ENCODE data around the gene PLEKHM2.

The PLEKHM2 gene

DNA sequence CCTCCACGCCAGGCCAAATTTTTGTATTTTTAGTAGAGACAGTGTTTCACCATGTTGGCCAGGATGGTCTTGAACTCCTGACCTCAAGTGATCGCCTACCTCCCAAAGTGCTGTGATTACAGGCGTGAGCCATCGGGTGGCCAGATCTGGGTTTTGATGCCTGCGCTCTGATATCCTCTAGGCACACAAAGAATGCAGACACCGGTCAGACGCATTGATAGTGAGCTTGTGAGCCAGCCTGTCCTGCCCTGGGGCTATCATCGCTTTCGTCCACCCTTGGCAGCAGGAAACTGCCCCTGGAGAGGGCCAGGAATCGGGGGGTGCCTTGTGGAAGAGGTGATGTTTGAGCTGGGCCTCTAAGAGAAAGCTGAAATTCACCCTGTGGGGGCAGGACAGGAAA is 78.4 kb downstream of the PLEKHM2 start:
- DNase-seq: no peak

DNA sequence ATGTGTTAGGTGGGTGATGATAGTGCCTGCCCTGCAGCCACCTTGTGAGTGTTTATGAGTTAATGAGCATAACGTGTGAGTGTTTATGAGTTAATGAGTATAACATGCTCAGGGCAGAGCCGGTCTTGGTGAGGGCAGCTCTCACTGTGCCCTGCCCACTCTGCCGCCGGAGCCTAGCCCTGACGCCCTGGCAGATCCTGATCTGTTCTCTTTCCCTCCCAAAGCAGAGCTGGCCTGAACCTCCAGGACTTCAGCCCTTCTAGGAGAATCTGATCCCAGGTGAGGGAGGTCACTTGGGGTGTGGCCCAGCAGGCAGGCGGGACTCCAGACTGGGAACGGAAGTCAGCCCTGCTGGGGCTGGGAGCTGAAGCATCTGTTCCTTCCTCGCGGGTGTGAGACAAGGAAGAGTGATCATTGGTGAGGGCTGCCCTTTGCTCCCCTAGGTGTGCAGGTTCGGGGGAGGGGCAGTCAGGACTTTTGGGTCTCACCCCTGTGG is 80.2 kb downstream of the PLEKHM2 start:
- no peak for DNase-seq

DNA sequence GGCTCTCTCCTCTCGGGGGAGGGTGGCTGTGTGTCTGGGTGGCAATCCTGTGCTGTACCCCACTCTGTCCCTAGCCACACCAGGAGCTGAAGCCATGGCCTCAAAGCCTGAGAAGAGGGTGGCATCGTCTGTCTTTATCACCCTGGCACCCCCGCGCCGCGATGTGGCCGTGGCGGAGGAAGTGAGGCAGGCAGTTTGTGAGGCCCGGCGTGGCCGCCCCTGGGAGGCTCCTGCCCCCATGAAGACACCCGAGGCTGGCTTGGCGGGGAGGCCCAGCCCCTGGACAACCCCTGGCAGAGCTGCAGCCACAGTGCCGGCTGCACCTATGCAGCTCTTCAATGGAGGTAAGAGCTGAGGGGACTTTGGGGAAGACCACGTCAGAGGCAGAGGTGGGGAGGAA is 80.8 kb downstream of the PLEKHM2 start:
- DNase-seq: no peak

DNA sequence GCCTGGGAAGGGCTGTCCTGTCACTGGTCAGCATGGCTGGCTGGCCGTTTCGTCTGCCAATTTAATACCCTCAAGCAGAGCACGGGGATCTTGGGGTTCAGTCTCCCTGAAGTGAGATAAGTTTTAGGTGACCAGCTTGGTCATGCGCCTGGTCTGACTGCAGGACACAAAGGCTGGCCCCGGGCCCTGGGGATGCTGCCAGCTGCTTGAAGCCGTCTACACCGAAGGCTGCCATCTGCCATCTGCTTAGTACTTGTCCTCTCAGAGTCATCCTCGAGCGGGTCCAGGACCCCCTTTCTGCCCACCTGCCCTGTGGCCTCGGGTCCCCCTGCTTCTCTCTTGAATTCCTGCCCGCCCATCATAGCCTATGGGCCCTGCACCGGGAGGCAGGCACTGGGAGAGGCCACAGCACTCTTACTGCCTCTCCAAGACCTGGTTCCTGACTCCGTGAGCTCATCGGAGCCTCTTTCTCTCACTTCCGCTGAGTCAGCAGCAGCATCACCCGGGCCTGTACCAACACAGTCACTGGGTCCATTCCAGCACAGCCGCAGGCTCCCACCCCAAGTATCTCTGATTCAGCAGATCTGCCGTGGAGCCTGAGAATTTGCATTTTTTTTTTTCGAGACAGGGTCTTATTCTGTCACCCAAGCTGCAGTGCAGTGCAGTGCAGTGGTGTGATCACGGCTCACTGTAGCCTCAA is 81.5 kb downstream of the PLEKHM2 start:
- no peak for DNase-seq

DNA sequence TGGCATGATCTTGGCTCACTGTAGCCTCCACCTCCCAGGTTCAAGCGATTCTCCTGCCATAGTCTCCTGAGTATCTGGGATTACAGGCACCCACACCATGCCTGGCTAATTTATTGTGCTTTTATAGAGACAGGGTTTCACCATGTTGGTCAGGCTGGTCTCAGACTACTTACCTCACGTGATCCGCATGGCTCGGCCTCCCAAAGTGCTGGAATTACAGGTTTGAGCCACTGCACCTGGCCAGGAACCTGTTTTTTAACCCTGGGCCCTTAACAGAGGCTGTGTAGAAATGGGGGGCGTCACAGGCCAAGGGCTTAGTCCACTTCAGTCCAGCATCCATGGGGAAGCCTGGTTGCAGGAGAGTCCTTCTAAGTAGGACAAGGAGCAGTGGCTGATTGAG is 83.8 kb downstream of the PLEKHM2 start:
- DNase-seq: no peak

DNA sequence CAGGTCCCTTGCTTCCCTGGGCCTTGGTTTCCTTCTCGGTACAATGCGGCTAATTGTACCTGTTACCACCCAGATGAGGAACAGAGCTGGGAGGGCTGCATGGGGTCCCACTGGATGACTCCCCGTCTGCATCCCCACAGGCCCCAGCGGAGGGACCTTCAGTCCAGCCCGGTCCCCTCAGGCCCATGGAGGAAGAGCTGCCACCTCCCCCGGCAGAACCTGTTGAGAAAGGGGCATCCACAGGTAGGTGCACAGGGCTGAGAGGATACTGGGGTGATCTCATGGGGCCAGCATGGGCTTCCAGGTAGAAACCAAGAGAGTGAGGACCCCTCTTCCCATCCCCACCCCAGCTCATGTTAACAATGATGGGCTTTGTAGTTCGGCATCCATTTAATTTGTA is 84.3 kb downstream of the PLEKHM2 start:
- DNase-seq: no peak

DNA sequence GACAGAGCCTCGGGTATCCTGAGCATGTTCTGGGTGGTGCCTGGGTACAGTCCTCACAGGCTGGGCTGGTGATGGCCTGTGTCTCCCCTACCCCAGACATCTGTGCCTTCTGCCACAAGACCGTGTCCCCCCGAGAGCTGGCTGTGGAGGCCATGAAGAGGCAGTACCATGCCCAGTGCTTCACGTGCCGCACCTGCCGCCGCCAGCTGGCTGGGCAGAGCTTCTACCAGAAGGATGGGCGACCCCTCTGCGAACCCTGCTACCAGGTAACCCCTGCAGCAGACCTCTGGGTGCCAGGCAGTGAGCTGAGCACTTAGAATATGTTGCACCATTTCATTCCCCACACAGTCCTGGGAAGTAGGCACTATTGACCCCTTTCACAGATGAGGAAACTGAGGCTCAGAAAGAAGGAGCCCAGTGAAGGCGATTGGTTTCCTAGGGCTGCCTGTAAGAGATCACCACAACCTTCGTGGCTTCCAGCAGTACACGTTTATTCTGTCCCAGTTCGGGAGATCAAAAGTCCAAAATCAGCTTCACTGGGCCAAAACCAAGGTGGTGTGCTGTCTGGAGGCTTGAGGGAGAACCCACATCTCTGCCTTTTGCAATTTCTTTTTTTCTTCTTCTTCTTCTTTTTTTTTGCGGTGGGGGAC is 86.3 kb downstream of the PLEKHM2 start:
- DNase-seq: no peak

DNA sequence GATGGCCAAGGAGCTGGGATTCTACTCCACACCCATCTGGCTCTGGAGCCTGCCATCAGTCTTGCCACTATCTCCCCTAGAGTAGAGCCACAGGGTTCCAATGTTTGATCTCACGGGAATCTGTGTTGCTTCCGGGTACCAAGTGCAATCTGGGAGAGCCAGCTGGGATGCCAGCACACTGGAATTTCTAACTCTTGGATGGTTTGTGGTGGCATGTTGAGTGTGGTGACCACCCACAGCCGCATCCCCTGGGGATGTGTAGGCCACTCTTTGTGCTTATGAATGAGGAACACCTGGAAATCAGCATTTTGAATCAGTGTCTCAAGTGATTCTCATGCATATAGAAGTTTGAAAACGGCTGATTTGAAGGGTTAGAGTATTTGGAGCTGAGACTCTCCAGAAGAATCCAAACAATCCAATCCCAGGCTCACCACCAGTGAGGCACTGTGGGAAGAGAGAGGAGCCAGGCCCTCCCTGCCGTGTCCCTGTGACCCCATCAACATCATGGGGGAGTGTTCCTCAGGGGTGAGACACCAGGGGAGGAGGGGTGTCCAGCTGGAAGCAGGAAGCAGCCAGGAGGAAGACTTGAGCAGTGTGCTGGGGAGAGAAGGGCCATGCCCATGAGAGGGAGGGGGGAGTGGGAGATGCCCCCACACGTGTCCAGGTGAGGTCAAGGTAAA is 87.9 kb downstream of the PLEKHM2 start:
- no peak for DNase-seq

DNA sequence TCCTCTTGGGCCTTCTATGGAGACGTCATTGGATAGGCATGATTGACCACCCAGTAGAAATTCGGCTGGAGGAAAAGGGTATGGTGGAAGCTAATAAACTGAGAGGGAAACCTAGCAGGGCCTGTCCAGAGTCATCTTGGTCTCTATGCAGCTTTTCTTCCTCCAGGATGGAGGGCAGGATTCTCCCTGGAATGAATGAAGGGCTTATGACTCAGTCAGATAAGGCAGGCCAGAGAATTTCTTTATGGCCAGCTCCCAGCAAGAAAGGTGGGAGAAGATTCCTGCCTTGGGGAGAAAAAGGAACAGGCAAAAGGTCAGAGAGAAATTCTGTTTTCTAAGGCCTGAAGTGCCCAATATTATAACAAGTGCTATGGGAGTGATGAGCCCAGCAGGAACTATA is 91.6 kb downstream of the PLEKHM2 start:
- DNase-seq: no peak

DNA sequence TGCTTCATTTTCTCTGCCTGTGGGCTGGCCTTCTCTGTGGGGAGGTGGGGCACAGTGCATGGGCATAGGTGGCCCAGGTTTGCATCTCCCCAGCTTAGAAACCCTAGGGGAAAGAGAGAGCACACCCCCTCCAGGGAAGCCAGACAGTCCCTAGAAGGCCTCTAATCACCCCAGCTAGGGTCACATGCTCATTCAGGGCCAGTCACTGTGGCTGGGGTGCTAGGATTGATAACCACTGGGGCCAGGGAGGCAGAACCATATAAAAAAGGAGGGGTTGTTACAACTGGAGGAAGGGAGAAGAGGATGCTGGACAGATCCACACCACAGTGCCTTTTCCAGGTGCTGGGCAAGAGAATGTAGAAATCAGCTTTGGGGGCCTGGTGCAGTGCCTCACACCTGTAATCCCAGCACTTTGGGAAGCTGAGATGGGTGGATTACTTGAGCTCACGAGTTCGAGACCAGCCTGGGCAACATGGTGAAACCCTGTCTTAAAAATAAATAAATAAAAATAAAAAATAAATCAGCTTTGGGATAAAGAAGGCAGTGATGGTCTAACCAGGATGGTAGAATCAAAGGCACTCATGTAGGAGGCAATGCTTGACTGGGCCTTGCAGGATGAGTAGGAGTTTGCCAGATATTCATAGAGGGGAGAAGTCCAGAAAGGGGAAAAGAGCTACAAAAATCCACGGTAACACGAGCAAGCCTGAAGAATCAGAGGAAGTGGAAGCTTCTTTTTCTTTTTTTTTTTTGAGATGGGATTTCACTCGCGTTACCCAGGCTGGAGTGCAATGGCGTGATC is 94.0 kb downstream of the PLEKHM2 start:
- no peak for DNase-seq
